K562 (cell line): Measurements from ENCODE around the gene LATS2. TPM values are rescaled to one million over a fixed set of nuclear protein-coding genes. Genes with fewer than 3 reads are reported as not detected.

Experiments used
- ATAC-seq: fragments of 200-7000 bp; cut with Tn5 transposase; 3 replicates; pipeline ENCODE4 v1.9.1; 2020; ENCODE audit warnings: moderate library complexity
- BruUV-seq: library from RNA; stranded (reverse); fragments of 400-500 nt; replicated peaks from 2 replicates; lab custom pipeline; 2021; lab: Mats Ljungman, UMichigan
- CTCF ChIA-PET: fragments of 300-600 bp; formaldehyde crosslinking; extraction: SDS; loops from one replicate; lab custom pipeline; 2021; ENCODE audit warnings: low intra/inter-chr PET ratio; lab: Yijun Ruan, JAX
- POLR2A ChIA-PET: fragments of 300-600, 350-650 bp; sonication (Branson Sonifier 250); formaldehyde crosslinking; extraction: SDS; loops from one replicate; lab custom pipeline; 2021; ENCODE audit warnings: antibody characterized with exemption, inconsistent platforms; lab: Yijun Ruan, JAX
- DNase-seq, 4 experiments: peaks; one replicate each; pipeline versions ENCODE4 v3.0.0 to v3.0.0-alpha.2; 2011 to 2018; ENCODE audit warnings: low spot score in 3 of 4, mixed read lengths in 3 of 4; ENCODE audit errors: extremely low read depth in 1 of 4
- FAIRE-seq: peaks from 2 replicates; lab custom pipeline; 2011; peaks lifted over from hg19 to GRCh38; lab: Jason Lieb, UNC
- H2AFZ ChIP-seq: 2 replicates; pipeline ENCODE4 v1.6.0; 2011; ENCODE audit warnings: low read depth, low read length, control low read depth, inconsistent platforms
- H3K27ac ChIP-seq: fragments of 200-600 bp; 3 replicates; pipeline ENCODE4 v1.8.0; 2011; ENCODE audit warnings: low read depth, mild to moderate bottlenecking, control low read depth, inconsistent platforms, low read length, moderate library complexity, mixed read lengths; ENCODE audit errors: extremely low read depth
- H3K27me3 ChIP-seq, 2 experiments: fragments of 300-600 bp in 1 of 2; 2 replicates in 1 of 2; 3 replicates in 1 of 2; pipeline versions ENCODE4 v1.6.0 to v1.8.0; 2011; ENCODE audit warnings: inconsistent platforms in 2 of 2, low read length in 2 of 2, mild to moderate bottlenecking in 1 of 2, mixed read lengths in 1 of 2, moderate library complexity in 1 of 2; ENCODE audit not compliant: control insufficient read depth in 2 of 2, insufficient read depth in 2 of 2
- H3K36me3 ChIP-seq: fragments of 300-600 bp; 3 replicates; pipeline ENCODE4 v1.8.0; 2011; ENCODE audit warnings: mild to moderate bottlenecking, low read length, inconsistent platforms; ENCODE audit not compliant: control insufficient read depth, insufficient read depth
- H3K4me1 ChIP-seq, 2 experiments: fragments of 200-600 bp in 1 of 2; replicated peaks in 1 of 2; 2 replicates in 1 of 2; 3 replicates in 1 of 2; pipeline versions ENCODE4 v1.5.1 to v1.8.0; 2011; ENCODE audit warnings: inconsistent platforms in 2 of 2, low read length in 2 of 2, mild to moderate bottlenecking in 1 of 2, mixed read lengths in 1 of 2, moderate library complexity in 1 of 2; ENCODE audit not compliant: control insufficient read depth in 2 of 2, insufficient read depth in 2 of 2
- H3K4me2 ChIP-seq: 2 replicates; pipeline ENCODE4 v1.6.1; 2011; ENCODE audit warnings: low read length, control low read depth, inconsistent platforms, mixed read lengths; ENCODE audit not compliant: insufficient read depth
- H3K4me3 ChIP-seq: fragments of 200-600 bp; sonication (generic), shearing (Covaris generic); 2 replicates; pipeline ENCODE4 v1.5.1; 2016; ENCODE audit warnings: control low read depth, inconsistent platforms
- H3K79me2 ChIP-seq: fragments of 200-600 bp; 3 replicates; pipeline ENCODE4 v1.8.0; 2011; ENCODE audit warnings: low read length, inconsistent platforms; ENCODE audit not compliant: control insufficient read depth, insufficient read depth
- H3K9ac ChIP-seq, 2 experiments: 2 replicates each; pipeline versions ENCODE4 v1.6.0 to v1.6.1; 2011; ENCODE audit warnings: low read depth in 2 of 2, low read length in 2 of 2, control low read depth in 1 of 2, inconsistent platforms in 1 of 2, mild to moderate bottlenecking in 1 of 2, mixed read lengths in 1 of 2; ENCODE audit not compliant: insufficient read depth in 1 of 2
- H3K9me1 ChIP-seq: one replicate; pipeline ENCODE4 v1.6.0; 2011; ENCODE audit warnings: inconsistent platforms, mild to moderate bottlenecking, low read length, moderate library complexity; ENCODE audit not compliant: control insufficient read depth, insufficient read depth
- H3K9me3 ChIP-seq: replicated peaks from 2 replicates; pipeline ENCODE4 v1.5.1; 2011; ENCODE audit warnings: low read depth, low read length, inconsistent platforms; ENCODE audit not compliant: control insufficient read depth, insufficient read depth
- H4K20me1 ChIP-seq: replicated peaks from 2 replicates; pipeline ENCODE4 v1.6.1; 2011; ENCODE audit warnings: low read length, inconsistent platforms, mixed read lengths; ENCODE audit not compliant: control insufficient read depth, insufficient read depth
- ARHGAP35 ChIP-seq: fragments of 450-650 bp; IDR thresholded peaks from 2 replicates; pipeline ENCODE4 v1.6.1; 2018; ENCODE audit not compliant: partially characterized antibody
- CBFB ChIP-seq: sonication (generic); formaldehyde crosslinking; IDR thresholded peaks from 2 replicates; pipeline ENCODE4 v1.4.0; 2020; ENCODE audit warnings: mild to moderate bottlenecking, missing genetic modification reagents
- CREBBP ChIP-seq: IDR thresholded peaks from one replicate; pipeline ENCODE4 v1.6.1; 2012; ENCODE audit warnings: low read depth, mild to moderate bottlenecking, control low read depth, inconsistent platforms, low read length
- EWSR1 ChIP-seq: fragments of 450-650 bp; IDR thresholded peaks from 2 replicates; pipeline ENCODE4 v1.6.1; 2018; ENCODE audit warnings: borderline replicate concordance, mild to moderate bottlenecking, low read depth, moderate library complexity; ENCODE audit not compliant: partially characterized antibody
- NCOR1 ChIP-seq: fragments of 450-650 bp; IDR thresholded peaks from 2 replicates; pipeline ENCODE4 v1.6.1; 2016; ENCODE audit warnings: mild to moderate bottlenecking, moderate library complexity
- NKRF ChIP-seq: fragments of 450-650 bp; IDR thresholded peaks from 2 replicates; pipeline ENCODE4 v1.6.1; 2016; ENCODE audit warnings: borderline replicate concordance
- NR0B1 ChIP-seq: fragments of 450-650 bp; IDR thresholded peaks from one replicate; pipeline ENCODE4 v1.6.1; 2018; ENCODE audit warnings: mild to moderate bottlenecking, moderate library complexity; ENCODE audit not compliant: partially characterized antibody
- REST ChIP-seq, 2 experiments: fragments of 450-650 bp; formaldehyde crosslinking in 1 of 2; IDR thresholded peaks; 2 replicates each; pipeline versions ENCODE4 v1.4.0 to v1.6.1; 2014 to 2020; ENCODE audit warnings: mild to moderate bottlenecking in 2 of 2, borderline replicate concordance in 1 of 2, low read depth in 1 of 2
- SOX6 ChIP-seq: fragments of 450-650 bp; IDR thresholded peaks from 2 replicates; pipeline ENCODE4 v1.6.1; 2014; ENCODE audit warnings: mild to moderate bottlenecking
- TAF9B ChIP-seq: fragments of 450-650 bp; IDR thresholded peaks from 2 replicates; pipeline ENCODE4 v1.6.1; 2018; ENCODE audit warnings: mild to moderate bottlenecking; ENCODE audit not compliant: partially characterized antibody
- WGBS: fragments of 100-300 bp; shearing (Covaris generic); methylation state at CpG from one replicate; pipeline ENCODE4 v1.1.6; 2016; ENCODE audit warnings: low coverage, mixed read lengths; ENCODE audit not compliant: insufficient coverage; ENCODE audit errors: missing lambda C conversion rate; 5-methylcytosine and 5-hydroxymethylcytosine counted together
- in situ Hi-C: fragments of 300-500 bp; cut with MboI; formaldehyde crosslinking; loops from 4 replicates; pipeline ENCODE4 v1.15.0; 2018; ENCODE audit warnings: inconsistent platforms, mixed read lengths
- intact Hi-C: fragments of 100-400 bp; cut with micrococcal nuclease; formaldehyde crosslinking; loops from 2 replicates; pipeline ENCODE4 v1.14.2; 2022
- polyA plus RNA-seq, 8 experiments: library from polyadenylated mRNA; depleted of rRNA in 4 of 8; stranded (reverse) in 5 of 8; unstranded in 3 of 8; fragments of >200 nt; fragmentation: Nextera tagmentation in 2 of 8; fragmentation: Illumina TruSeq in 1 of 8; extraction: Ambion mirVana in 2 of 8; extraction: Trizol in 1 of 8; gene quantifications; 2 replicates each; pipeline versions ENCODE4 v1.2.1 to v1.2.3, GENCODE V29; 2011 to 2014; ENCODE audit warnings: inconsistent platforms in 1 of 8, missing spikeins in 1 of 8
- total RNA-seq, 7 experiments: library from RNA; depleted of rRNA in 6 of 7; stranded (reverse); fragments of >200 nt in 6 of 7; fragmentation: Illumina TruSeq in 2 of 7; extraction: Trizol in 2 of 7; gene quantifications; 2 replicates each; pipeline versions ENCODE4 v1.2.1 to v1.2.3, GENCODE V29; 2011 to 2021; ENCODE audit warnings: low replicate concordance in 1 of 7

LATS2 gene
- total and polyA plus RNA-seq, 9 of the 15 experiments (the other 6 are each of a cell fraction or from before 2014, with no cell fraction given), result 0.18 to 3.7 (median 0.76) TPM

GRCh38 chr13:20987599-20987998 lies 73.8 kb downstream of the LATS2 start:
- Histone ChIP-seq H2AFZ (no peak overlapping the region), H4K20me1 (no peaks in the 10 kb centered on the region), H3K9ac (no peak overlapping the region), H3K9me3 (no peaks in the 10 kb centered on the region), H3K4me3 (no peak overlapping the region), H3K27me3 (no peaks in the 10 kb centered on the region), H3K79me2 (no peaks in the 10 kb centered on the region), H3K36me3 (no peaks in the 10 kb centered on the region), H3K4me1 (peaks cover 0 to 3% of the 10 kb centered on the region in 2 experiments; a peak in 1 of 5 replicates), H3K4me2 (no peak overlapping the region), H3K9me1 (no peaks in the 10 kb centered on the region), H3K27ac (no peak overlapping the region)
- FAIRE-seq, result no peak
- POLR2A ChIA-PET, result no interaction called here
- CTCF ChIA-PET, result no interaction called here
- BruUV-seq, result no TSS peak
- no peak for DNase-seq
- intact Hi-C loops (no loop called here), in situ Hi-C loops (no loop called here)
- 61% methylated on average over 11 of the region's 11 CpGs for WGBS
- no peak for ATAC-seq
- TF ChIP-seq TAF9B, result no peak
- no peak for TF ChIP-seq ARHGAP35
- TF ChIP-seq CBFB (CRISPR knock-in tag), result no peak
- TF ChIP-seq REST (IDR thresholded peaks at IDR 0.05; ENCODE audit: borderline replicate concordance), result no peak
- no peak for TF ChIP-seq REST (CRISPR knock-in tag; IDR thresholded peaks at IDR 0.05; ENCODE audit: low read depth)
- no peak for TF ChIP-seq CREBBP
- no peak for TF ChIP-seq EWSR1
- no peak for TF ChIP-seq SOX6
- TF ChIP-seq NCOR1, result no peak
- no peak for TF ChIP-seq NR0B1
- no peak for TF ChIP-seq NKRF
